Gastroesophageal sphincter (tissue), 4 donors: ENCODE measurements around the gene PDE2A. TPM values are rescaled to one million over a fixed set of nuclear protein-coding genes. Genes with fewer than 3 reads are reported as not detected.
"Not testable (repeated sequence)": the region's sequence is repeated elsewhere in the genome, so short reads cannot be mapped to it uniquely, and the experiment has no call there.

Experiments used
- ATAC-seq: fragments of 150-250 bp; one replicate; pipeline ENCODE4 v1.9.1; 2016; ENCODE audit warnings: mild to moderate bottlenecking, moderate library complexity
- H3K27ac ChIP-seq, 4 donors: fragments of 200-600 bp; sonication (generic) in 3 of 4; 1 replicate in 3 of 4; 2 replicates in 1 of 4; pipeline ENCODE4 v1.5.1; 2016 to 2019
- H3K27me3 ChIP-seq: fragments of 200-600 bp; sonication (generic); one replicate; pipeline ENCODE4 v1.5.1; 2019
- H3K36me3 ChIP-seq, 2 donors: fragments of 200-600 bp; sonication (generic); one replicate each; pipeline ENCODE4 v1.5.1; 2019; ENCODE audit warnings: control low read depth in 1 of 2
- H3K4me1 ChIP-seq, 3 donors: fragments of 200-600 bp; sonication (generic); 1 replicate in 2 of 3; 2 replicates in 1 of 3; pipeline ENCODE4 v1.5.1; 2016 to 2019; ENCODE audit warnings: control low read depth in 2 of 3
- H3K4me3 ChIP-seq, 2 donors: fragments of 200-600 bp; sonication (generic); one replicate each; pipeline ENCODE4 v1.5.1; 2019; ENCODE audit warnings: mild to moderate bottlenecking in 1 of 2, moderate library complexity in 1 of 2
- H3K9me3 ChIP-seq, 3 donors: fragments of 200-600 bp; sonication (generic); one replicate each; pipeline ENCODE4 v1.5.1; 2017 to 2019; ENCODE audit warnings: control low read depth in 2 of 3
- CTCF ChIP-seq, 4 experiments: fragments of 200-600 bp in 2 of 4; fragments of 450-650 bp in 2 of 4; sonication (generic) in 1 of 4; IDR thresholded peaks; one replicate each; pipeline ENCODE4 v1.5.1; 2017 to 2019; ENCODE audit warnings: antibody characterized with exemption in 4 of 4, mild to moderate bottlenecking in 2 of 4, moderate library complexity in 2 of 4
- EP300 ChIP-seq: sonication (generic); formaldehyde crosslinking; IDR thresholded peaks from one replicate; pipeline ENCODE4 v1.6.1; 2017; ENCODE audit warnings: antibody characterized with exemption, mild to moderate bottlenecking
- POLR2A ChIP-seq, 2 donors: fragments of 450-650 bp; IDR thresholded peaks; one replicate each; pipeline ENCODE4 v1.6.1; 2017; ENCODE audit warnings: antibody characterized with exemption in 2 of 2, mild to moderate bottlenecking in 2 of 2, moderate library complexity in 1 of 2
- POLR2AphosphoS5 ChIP-seq: sonication (generic); formaldehyde crosslinking; IDR thresholded peaks from one replicate; pipeline ENCODE4 v1.6.1; 2017; ENCODE audit warnings: antibody characterized with exemption
- WGBS, 2 donors: methylation state at CpG; one replicate each; pipeline ENCODE4 v1.1.5; 2018; ENCODE audit warnings: low coverage in 1 of 2; 5-methylcytosine and 5-hydroxymethylcytosine counted together
- total RNA-seq, 4 donors: library from RNA; depleted of rRNA; stranded (reverse); fragments of >200 nt; gene quantifications; one replicate each; pipeline ENCODE4 v1.1.0, GENCODE V29; 2016

PDE2A gene
- total RNA-seq, 4 donors from 2014 or later, result 31.6 to 54.2 (median 35.4) TPM

- H3K9me3 ChIP-seq, result no peaks in the 10 kb centered on the region
- 100% methylated on average over 2 of the region's 2 CpGs; no CpG with 5 or more reads in 1 of the 2 donors for WGBS, 2 donors
- H3K4me1 ChIP-seq, result peaks cover 0 to 8% (median 0%) of the 10 kb centered on the region in 3 donors
- TF ChIP-seq CTCF (IDR thresholded peaks at IDR 0.05), result no peak
- no peak for TF ChIP-seq EP300
- TF ChIP-seq POLR2A (IDR thresholded peaks at IDR 0.05), result no peak
- TF ChIP-seq POLR2AphosphoS5, result no peak
- H3K4me3 ChIP-seq, result no peak overlapping the region
- H3K36me3 ChIP-seq, result peaks cover 0 to 36% of the 10 kb centered on the region in 2 donors
- no peak for ATAC-seq
- H3K27me3 ChIP-seq, result no peaks in the 10 kb centered on the region
- H3K27ac ChIP-seq, result no peak overlapping the region
Observed at GRCh38 chr11:72573855-72574445, 100.3 kb downstream of the PDE2A start.

GRCh38 chr11:72573072-72573854 lies 101.0 kb downstream of the PDE2A start:
- peak; percentile 54 for ATAC-seq
- WGBS, 2 donors, result 21 to 22% methylated on average over 6 to 7 of the region's 10 CpGs
- Histone ChIP-seq H3K4me3 (no peak overlapping the region), H3K27ac (no peak overlapping the region), H3K36me3 (peaks cover 0 to 29% of the 10 kb centered on the region in 2 donors), H3K27me3 (no peaks in the 10 kb centered on the region), H3K4me1 (peaks cover 0 to 8% (median 0%) of the 10 kb centered on the region in 3 donors), H3K9me3 (no peaks in the 10 kb centered on the region)
- TF ChIP-seq CTCF (IDR thresholded peaks at IDR 0.05) (peak in 3 of 4 experiments; percentile 32 to 75 (median 57)), EP300 (no peak)

GRCh38 chr11:72572540-72572939 lies 101.7 kb downstream of the PDE2A start:
- not testable (repeated sequence) for H3K27ac ChIP-seq, ATAC-seq, H3K4me1 ChIP-seq, H3K9me3 ChIP-seq, H3K27me3 ChIP-seq, H3K4me3 ChIP-seq
- WGBS, 2 donors, result 64 to 79% methylated on average over 4 of the region's 4 CpGs
- peaks cover 0 to 21% of the 10 kb centered on the region in 2 donors for H3K36me3 ChIP-seq

- H3K4me3 ChIP-seq, result no peak overlapping the region
- H3K9me3 ChIP-seq, result no peaks in the 10 kb centered on the region
- peaks cover 0 to 8% (median 0%) of the 10 kb centered on the region in 3 donors for H3K4me1 ChIP-seq
- no peak overlapping the region for H3K27ac ChIP-seq
- H3K36me3 ChIP-seq, result peaks cover 0 to 7% of the 10 kb centered on the region in 2 donors
- TF ChIP-seq EP300 (no peak), POLR2AphosphoS5 (no peak), POLR2A (IDR thresholded peaks at IDR 0.05) (no peak), CTCF (IDR thresholded peaks at IDR 0.05) (no peak)
- ATAC-seq, result no peak
- no peaks in the 10 kb centered on the region for H3K27me3 ChIP-seq
- WGBS, 2 donors, result 52 to 76% methylated on average over 3 to 5 of the region's 10 CpGs
Observed at GRCh38 chr11:72570893-72571661, 103.1 kb downstream of the PDE2A start.
